GM18861 (cell line): ENCODE results near the gene NAT14.
"Not testable (repeated sequence)": the region's sequence is repeated elsewhere in the genome, so short reads cannot be mapped to it uniquely, and the experiment has no call there.

Experiments used
- ATAC-seq: cut with Tn5 transposase; IDR thresholded peaks from one replicate; pipeline ENCODE4 v1.9.1; 2021; ENCODE audit not compliant: unreplicated experiment

NAT14 gene

DNA sequence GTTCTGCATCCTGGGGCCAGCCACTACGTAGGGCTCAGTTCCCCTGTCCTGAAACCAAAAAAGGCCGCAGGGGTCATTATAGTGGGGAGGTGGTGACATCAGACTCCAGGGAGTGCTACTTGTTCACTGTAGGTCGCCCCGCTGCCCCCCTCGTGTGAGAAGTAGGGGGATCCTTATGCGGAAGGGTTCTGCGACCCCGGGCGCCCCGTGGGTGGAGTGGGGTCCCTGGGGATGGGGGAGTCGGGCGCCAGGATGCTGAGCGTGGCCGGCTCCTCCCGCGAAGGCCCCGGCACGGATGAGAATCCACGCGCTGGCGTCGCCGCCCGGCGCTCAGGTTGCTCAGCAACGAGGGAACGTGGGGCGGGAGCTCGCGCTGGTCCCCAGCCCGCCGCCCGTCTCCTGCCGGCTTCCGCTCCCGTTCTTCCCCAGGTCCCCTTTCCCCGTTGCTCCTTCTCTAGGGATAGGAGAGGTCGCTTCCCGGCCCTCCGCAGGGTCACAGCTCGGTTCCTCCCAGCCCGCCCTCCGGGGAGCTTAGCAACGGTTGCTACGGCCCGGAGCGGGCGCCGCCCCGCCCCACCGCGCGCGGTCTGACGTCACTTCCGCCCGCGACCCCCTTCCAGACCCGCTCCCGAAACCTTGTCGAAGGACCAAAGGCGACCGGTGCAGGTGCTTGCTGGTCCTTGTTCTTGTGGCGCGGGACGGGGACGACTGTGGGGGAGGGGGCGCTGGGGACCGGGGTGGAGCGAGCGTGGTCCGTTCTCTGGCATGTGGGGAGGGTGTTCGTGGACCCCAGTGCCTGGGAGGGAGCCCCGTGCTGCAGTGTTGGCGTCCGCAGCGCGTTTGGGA lies at the start of gene NAT14:
Gene NAT14, plus strand, starts transcription at position 596 of the 846 bp plus-strand sequence. CDS start 521 bp downstream, outside the sequence.
- ATAC-seq: no peak

DNA sequence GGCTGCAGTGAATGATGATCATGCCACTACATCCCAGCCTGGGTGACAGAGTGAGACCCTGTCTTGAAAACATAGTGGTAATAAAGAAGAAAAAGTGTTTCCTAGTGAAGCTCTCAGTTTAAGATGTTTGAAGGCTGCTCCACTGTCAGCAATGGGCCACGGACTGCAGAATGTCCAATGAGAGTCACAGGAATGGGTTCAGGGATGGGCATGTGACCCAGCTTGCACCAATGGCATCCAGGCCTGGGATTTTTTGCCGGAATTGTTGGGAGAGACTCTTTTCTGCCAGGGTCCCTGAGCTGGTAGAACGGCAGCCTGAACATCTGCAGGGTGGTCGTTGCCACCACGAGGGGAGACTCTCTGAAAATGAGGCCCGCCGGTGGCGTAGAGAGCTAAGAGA lies 48.1 kb upstream of the NAT14 start:
- ATAC-seq: no peak

DNA sequence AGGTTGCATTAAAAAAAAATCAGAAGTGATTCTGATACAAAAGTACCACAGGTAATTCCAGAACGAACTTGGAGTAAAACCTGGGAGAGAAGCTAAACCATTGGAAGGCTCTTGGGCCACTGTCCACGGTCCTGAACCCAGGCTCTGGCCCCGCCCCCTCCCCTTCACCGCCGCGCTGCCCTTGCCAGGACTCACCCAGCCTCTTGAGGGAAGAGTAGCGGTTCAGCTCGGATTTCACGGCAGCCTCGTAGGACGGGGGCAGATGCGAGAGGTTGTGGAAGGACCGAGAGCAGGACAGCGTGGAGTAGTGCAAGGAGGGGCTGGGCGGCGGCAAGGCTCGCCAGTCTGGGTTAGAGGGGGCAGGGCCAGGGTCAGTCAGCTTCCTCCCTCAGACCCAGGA lies 47.6 kb upstream of the NAT14 start:
- no peak for ATAC-seq

- no peak for ATAC-seq
Measured at GRCh38 chr19:55439052-55439451, 45.9 kb upstream of the NAT14 start.

- ATAC-seq: no peak
Measured at GRCh38 chr19:55440411-55441105, 44.4 kb upstream of the NAT14 start.

DNA sequence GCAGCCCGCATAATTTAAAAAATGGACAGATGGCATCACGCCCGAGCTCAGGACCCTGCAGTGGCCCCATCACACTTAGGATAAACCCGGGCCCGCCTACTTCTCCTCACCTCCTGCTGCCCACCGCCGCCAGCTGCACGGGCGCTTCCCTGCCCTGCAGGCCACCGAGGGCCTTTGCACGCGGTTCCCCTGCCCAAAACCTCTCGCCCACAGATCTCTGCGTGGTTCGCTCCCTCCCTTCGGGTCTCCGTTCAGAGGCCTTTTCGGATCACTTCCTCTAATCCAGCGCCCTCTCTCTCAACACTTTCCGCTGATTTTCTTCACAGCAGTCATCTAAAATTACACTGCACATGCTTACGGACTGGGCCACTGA lies 43.7 kb upstream of the NAT14 start:
- ATAC-seq: no peak

DNA sequence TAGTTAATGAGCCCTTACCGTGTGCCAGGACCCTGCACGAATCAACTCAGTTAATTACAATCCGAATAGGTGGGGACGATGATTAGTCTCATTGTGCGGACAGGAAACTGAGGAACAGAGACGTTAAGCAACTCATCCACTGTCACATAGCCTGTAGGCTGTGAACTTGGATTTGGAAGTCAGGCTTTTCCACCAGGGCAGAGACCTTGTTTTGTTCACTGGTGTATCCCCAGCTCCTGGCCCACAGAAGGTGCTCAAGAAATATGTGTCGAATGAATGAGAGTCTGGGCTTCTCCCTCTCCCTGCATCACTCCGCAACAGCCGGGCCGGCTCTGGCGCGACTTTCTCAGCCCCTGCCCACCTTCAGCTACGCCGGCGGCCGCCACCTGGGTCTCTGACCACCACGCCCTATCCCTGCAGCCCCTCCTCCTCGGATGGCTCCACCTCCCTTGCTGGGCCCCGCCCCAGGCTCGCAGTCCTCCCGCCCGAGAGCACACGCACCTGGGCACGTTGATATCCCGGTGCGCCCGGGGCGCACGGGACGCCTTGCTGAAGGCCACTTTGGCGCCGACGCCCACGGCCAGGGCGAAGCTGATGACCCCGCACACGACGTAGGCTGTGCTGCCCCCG lies 43.2 kb upstream of the NAT14 start:
- no peak for ATAC-seq

GRCh38 chr19:55442372-55442961 lies 42.5 kb upstream of the NAT14 start:
- no peak for ATAC-seq

- no peak for ATAC-seq
Measured at GRCh38 chr19:55443045-55443823, 41.8 kb upstream of the NAT14 start, which contains the start of gene SHISA7. Gene SHISA7 (minus strand): TSS chr19:55443300. CDS start chr19:55442863, 437 bp downstream.

- no peak for ATAC-seq
Measured at GRCh38 chr19:55443824-55444480, 41.0 kb upstream of the NAT14 start.

GRCh38 chr19:55444646-55445045 lies 40.3 kb upstream of the NAT14 start:
- ATAC-seq: no peak

DNA sequence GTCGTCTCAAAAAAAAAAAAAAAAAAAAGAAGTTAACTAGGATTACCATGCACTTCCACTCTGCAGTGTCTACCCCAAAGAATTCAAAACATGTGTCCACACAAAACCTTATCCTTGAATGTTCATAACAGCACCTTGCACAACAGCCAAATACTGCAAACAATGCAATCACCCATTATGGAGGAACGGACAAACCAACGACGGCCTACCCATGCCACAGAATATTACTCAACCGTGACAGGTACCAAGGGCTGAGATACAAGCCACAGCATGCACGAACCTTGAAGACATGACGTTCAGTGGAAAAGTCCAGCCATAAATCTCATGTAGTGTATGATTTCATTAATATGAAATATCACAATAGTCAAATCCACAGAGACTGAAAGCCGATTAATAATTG lies 38.9 kb upstream of the NAT14 start:
- ATAC-seq: no peak

DNA sequence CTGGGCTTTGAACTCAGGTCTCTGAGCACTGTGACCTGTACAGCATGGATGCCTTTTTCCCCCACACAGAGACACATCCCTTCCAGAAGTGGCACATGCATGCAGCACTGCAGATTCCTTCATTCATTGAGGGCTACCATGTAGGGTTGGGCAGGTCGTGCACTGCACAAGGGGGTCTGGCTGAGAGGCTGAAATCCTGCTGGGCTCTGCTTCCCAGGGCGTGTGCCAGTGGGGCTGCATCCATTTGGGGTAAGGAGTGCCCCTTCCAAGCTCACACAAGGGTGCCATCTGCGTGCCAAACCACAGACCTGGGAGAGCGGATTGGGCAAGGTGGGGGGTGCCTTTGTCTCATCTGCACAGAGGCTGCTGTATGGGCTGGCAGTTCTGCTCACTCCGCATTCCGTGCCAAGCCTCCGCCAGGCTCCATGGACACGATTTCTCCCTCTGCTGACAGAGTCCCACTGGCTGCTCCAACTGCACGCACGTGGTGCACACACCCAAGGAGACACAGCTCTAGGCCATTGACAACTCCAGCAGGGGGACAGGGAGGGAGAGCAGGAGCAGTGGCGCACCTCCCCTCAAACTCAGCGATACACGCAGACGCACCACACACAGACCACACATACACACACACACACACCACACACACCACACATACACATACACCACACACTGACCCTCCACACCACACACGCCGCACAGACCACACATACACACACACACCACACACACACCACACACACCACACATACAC lies 37.4 kb upstream of the NAT14 start:
- ATAC-seq: no peak

DNA sequence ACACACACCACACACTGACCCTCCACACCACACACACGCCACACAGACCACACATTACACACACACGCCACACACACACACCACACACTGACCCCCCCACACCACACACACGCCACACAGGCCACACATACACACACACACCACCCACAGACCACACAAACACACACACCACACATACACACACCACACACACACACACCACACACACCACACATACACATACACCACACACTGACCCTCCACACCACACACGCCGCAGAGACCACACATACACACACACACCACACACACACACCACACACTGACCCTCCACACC lies 36.9 kb upstream of the NAT14 start:
- not testable (repeated sequence) for ATAC-seq

DNA sequence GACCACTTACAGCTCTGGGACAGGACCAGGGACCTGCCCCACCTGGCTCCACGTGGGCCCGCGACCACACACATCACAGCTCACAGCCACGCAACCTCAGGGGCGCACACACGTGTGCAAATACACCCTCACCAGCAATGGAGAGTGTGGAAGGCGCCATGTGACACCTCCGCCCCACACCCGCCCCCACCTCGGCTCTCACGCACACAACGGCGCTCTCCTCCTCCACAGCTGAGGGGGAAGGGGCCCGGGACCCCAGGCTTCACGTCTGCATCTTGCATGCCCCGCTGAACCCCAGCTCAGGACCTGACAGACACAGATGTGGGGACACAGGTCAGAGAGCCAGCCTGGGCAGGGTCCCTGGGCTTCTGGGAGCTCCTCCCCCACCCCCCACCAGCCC lies 35.5 kb upstream of the NAT14 start:
- ATAC-seq: no peak

GRCh38 chr19:55451163-55451964 lies 33.6 kb upstream of the NAT14 start:
- no peak for ATAC-seq

DNA sequence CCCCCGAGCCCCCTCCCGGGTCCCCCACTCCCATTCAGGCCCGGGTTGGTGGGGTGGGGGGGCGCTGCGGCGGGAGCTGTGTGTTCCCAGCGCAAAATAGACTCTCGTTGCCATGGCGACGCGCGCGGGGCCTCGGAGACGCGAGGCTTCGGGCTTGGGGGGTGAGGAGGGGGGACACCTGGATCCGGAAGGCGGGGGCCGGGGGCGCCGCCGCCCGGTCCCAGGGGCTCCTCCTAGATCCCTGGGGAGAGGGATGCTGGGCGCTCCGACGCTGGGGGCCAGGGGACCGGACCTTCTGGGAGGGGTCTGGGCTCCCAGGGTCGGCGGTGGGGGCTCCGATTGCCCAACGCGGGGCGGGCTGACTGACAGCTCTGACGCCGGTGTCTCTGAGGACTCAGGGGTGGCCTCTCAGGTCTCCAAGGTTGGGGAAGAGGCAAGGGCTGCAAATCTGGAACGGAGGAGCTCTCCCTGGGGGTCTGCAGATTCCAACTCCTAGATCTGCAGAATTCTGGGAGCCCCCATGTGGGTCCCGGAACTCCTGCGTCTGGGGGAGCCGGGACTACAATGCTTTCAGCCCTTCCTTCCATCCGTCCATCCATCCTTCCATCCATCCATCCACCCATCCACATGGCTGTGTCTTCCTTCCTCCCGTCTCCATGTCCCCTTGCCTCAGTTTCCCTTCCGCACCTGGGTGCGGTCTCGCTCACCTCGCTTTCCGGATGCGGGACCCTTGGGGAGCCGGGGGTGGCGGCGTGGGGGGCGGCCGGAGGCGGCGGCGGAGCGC lies 32.8 kb upstream of the NAT14 start:
- no peak for ATAC-seq

DNA sequence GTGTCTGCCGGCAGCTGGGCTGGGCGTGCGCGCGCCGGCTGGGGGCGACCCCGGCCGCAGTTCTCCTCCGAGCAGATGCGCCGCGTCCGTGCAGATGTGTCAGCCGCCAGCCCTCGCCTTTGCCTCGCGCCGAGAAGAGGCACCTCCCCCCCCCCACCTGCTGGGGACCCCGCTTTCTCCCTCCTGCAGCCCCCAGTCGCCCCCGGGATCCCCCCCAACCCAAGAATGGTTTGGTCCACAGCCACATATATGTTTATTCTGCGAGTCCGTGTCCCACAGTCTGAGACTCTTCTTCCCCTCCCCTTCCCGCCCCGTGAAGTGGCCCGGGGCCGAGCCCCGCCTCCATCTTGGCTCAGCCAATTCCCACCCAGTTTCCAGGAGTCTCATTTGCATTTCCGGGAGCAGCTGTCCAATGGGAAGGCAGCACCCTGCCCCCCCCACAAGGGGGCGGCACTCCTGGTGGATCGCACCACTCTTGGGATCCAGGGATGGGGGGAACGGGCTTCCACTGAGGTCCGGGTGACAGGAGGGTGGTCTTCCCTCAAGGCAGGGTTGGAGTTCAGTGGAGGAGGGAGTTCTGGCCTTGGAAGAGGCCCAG lies 32.1 kb upstream of the NAT14 start:
- no peak for ATAC-seq
